GM12875 (cell line): ENCODE results near the gene MVB12A.
A peak's percentile ranks its signal among the peaks of the same experiment; 100 is the strongest.

ENCODE experiments used
- H3K4me3 ChIP-seq: one replicate; pipeline ENCODE4 v1.5.1; 2011; ENCODE audit warnings: low read depth, low read length, control low read depth
- TF ChIP-seq, protein P1 (sequence below): IDR thresholded peaks from 2 replicates; pipeline ENCODE4 v1.5.1; 2011; ENCODE audit warnings: low read depth, mild to moderate bottlenecking, control low read depth, inconsistent platforms, low read length, moderate library complexity, borderline replicate concordance; ENCODE audit not compliant: insufficient read depth

Gene MVB12A

DNA sequence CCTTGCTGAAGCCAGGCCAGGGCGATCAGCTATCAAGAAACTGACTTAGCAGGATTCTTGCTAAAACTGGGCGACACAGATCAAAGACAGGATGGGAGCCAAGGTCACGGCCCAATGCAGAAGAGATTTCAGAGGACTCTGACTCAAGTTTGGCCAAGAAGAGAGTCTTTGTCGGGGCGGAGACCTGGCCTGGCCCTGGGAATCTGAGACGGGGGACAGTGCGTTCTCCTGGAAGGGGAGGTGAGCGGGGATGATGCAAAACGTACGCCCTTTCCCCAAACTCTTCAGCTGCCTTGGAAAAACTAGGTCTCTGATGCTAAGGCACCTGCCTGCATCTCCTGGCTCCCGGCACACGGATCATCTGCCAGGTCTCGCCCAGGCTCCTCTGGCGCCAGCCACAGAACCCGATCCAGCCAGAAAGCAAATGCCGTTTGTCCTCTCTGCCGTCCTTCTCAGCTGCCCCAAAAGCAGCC, 9.8 kb downstream of the MVB12A start:
- H3K4me3 ChIP-seq, result no peak overlapping the region
- TF ChIP-seq, protein P1, sequence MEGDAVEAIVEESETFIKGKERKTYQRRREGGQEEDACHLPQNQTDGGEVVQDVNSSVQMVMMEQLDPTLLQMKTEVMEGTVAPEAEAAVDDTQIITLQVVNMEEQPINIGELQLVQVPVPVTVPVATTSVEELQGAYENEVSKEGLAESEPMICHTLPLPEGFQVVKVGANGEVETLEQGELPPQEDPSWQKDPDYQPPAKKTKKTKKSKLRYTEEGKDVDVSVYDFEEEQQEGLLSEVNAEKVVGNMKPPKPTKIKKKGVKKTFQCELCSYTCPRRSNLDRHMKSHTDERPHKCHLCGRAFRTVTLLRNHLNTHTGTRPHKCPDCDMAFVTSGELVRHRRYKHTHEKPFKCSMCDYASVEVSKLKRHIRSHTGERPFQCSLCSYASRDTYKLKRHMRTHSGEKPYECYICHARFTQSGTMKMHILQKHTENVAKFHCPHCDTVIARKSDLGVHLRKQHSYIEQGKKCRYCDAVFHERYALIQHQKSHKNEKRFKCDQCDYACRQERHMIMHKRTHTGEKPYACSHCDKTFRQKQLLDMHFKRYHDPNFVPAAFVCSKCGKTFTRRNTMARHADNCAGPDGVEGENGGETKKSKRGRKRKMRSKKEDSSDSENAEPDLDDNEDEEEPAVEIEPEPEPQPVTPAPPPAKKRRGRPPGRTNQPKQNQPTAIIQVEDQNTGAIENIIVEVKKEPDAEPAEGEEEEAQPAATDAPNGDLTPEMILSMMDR, result no peak

DNA sequence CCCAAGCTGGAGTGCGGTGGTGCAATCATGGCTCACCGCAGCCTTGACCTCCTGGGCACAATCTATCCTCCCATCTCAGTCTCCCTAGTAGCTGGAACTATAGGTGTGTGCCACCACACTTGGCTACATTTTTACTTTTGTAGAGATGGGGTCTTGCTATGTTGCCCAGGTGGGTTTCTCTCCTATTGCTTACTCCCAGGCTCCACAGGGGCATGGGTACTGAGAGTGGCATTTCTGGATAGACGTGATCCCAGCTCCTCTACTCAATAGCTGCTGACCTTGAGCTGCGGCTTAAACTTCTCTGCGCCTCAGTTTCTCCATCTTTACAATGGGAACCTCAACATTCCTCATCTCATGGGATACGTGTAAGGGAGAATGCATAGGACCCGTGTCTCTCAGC, 11.6 kb downstream of the MVB12A start:
- TF ChIP-seq, protein P1, result no peak
- H3K4me3 ChIP-seq, result no peak overlapping the region

DNA sequence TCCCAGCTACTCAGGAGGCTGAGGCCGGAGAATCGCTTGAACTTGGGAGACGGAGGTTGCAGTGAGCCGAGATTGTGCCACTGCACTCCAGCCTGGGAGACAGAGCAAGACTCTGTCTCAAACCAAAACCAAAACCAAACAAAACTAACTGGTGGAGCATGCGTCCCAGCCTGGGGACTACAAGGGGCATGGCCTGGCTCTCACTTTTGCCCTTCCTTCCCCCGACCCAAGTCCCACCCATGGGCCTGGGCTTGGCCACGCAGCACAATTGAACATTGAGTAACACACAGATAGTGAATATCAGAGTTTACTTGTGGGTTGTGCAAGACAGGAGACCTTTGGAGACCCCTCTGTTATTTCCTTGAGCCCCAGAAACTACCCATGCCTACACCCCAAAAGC, 15.4 kb downstream of the MVB12A start:
- TF ChIP-seq, protein P1, result no peak
- H3K4me3 ChIP-seq, result no peak overlapping the region

DNA sequence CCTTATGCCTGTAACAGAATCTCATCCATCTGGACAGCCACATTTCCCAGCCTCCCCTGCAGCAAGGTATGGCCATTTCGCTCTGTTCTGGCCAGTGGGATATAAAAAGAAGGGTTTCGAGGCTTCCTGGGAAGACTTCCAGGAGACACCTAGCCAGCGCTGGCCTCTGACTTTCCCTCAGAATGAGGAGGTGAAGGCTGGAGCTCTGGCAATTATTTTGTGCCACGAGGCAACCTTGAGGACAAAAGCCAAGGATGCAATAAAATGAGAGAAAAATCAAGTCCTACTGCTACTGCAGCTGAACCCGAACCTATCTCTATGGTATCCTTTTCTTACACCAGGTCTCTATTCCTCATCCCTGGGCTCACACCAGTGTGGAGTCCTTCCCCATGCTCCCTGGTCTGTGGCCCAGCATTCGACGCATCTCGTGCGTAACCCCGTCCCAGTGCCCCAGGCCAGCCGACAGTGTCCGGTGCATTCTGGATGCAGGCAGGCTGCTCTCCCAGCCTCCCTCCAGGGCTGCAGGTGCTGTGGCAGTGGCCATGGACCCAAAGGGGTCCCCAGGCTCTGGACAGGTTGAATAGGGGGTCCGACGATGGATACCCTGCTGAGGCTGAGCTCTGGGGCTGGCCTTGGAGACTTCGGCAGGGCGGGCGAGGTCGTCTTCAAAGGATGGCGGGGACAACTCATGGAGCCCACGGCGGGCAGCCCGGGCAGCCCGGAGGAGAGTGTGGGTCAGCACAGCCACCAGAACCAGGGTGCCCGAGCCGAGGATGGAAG, 16.4 kb downstream of the MVB12A start:
- H3K4me3 ChIP-seq, result no peak overlapping the region
- TF ChIP-seq, protein P1, result no peak

DNA sequence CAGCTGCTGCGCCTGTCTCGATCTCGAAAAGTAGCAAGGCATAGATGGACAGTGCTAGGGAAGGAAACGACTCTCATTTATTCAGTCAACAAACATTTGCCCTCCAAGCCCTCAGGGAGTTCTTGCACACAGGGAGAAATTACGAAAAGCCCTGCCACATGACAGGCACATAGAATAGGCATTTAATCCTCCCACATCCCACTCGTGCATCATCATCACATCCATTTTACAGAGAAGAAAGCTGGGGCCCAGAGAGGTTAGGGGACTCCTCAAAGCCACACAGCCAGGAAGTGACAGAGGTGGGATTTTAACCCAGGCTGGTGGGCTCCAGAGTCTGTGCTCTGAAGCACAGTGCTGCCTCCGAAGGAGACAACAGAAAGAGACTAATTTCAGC, 17.0 kb downstream of the MVB12A start:
- H3K4me3 ChIP-seq, result no peak overlapping the region
- TF ChIP-seq, protein P1, result no peak

DNA sequence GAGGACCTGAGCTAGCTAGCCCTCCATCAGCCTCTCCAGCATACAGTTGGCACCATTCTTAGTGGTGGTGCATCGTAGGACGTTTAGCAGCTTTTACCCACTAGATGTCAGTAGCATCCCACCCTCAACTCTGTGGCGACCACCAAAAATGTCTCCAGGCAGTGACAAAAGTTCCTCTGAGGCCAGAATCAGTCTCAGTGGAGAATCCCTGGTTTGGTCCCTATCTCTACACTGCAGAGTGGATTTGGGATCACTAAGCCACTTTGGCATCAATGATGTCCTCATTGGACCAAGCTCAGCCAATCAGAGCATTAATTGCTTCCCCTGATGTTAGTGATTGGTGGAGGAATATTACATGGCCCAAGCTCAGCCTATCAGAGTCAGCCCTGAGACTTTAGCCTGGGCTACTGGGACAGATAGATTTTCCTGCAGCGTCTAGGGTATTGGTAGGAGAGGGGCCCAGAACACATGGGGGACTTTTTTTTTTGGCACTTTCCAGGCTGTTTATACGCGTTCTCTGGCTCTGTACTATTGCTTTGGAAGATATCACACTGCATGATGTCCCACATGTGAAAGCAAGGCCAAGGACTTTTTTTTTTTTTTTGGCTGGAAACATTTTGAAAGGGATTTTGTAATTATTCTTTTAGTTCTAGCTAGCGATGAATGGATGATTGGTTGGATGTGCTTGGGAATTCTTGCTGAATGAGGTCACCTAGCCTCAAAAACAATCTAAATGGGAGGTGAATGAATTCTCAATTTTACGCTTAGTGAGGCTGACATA, 21.6 kb downstream of the MVB12A start:
- no peak overlapping the region for H3K4me3 ChIP-seq
- TF ChIP-seq, protein P1, result peak; percentile 60
